ENCODE data around the gene EIF3A. TPM values are rescaled to one million over a fixed set of nuclear protein-coding genes. Genes with fewer than 3 reads are reported as not detected.
A peak's percentile ranks its signal among the peaks of the same experiment; 100 is the strongest.

Gene EIF3A
- total RNA-seq, 1 donor from 2014 or later, result 146 TPM

GRCh38 chr10:119025776-119026175 is 54.8 kb downstream of the EIF3A start:
- H3K9me3 ChIP-seq (ENCODE audit: insufficient read depth, low read depth, low read length), result no peaks in the 10 kb centered on the region
- H3K36me3 Mint-ChIP-seq (ENCODE audit: low read depth, unreplicated experiment), result no peaks in the 10 kb centered on the region
- H3K4me1 Mint-ChIP-seq (ENCODE audit: low read depth, unreplicated experiment), result peaks cover 34% of the 10 kb centered on the region
- no peak overlapping the region for H3K4me3 Mint-ChIP-seq (ENCODE audit: unreplicated experiment)
- peaks cover 41% of the 10 kb centered on the region for H3K4me1 ChIP-seq (ENCODE audit: insufficient read depth, low read length)
- H2AFZ ChIP-seq (ENCODE audit: low read depth, low read length), result no peak overlapping the region
- no peak overlapping the region for H3K27ac ChIP-seq (ENCODE audit: low read depth, low read length)
- DNase-seq (ENCODE audit: low read depth) (no peak), FAIRE-seq (no peak)
- no peaks in the 10 kb centered on the region for H3K27me3 Mint-ChIP-seq (ENCODE audit: low read depth, unreplicated experiment)
- no peaks in the 10 kb centered on the region for H3K9me3 Mint-ChIP-seq (ENCODE audit: unreplicated experiment)
- no peaks in the 10 kb centered on the region for H3K36me3 ChIP-seq (ENCODE audit: insufficient read depth, low read length)
- no peaks in the 10 kb centered on the region for H3K79me2 ChIP-seq (ENCODE audit: insufficient read depth, low read length)
- TF ChIP-seq CTCF (IDR thresholded peaks at IDR 0.05; ENCODE audit: insufficient read depth, low read depth, low read length) (no peak), EZH2 (IDR thresholded peaks at IDR 0.05; ENCODE audit: insufficient read depth, low read length) (no peak)
- H4K20me1 ChIP-seq (ENCODE audit: insufficient read depth, low read length), result peaks cover 11% of the 10 kb centered on the region
- no peak overlapping the region for H3K9ac ChIP-seq (ENCODE audit: low read length)
- peak overlapping the region; percentile 48 for H3K27ac Mint-ChIP-seq (ENCODE audit: unreplicated experiment)
- H3K4me3 ChIP-seq (ENCODE audit: insufficient read depth, low read depth, low read length), result no peak overlapping the region
- peak overlapping the region; percentile 28 for H3K4me2 ChIP-seq (ENCODE audit: low read length)
- H3K27me3 ChIP-seq (ENCODE audit: insufficient read depth, low read length), result no peaks in the 10 kb centered on the region

- no peak for TF ChIP-seq CTCF (IDR thresholded peaks at IDR 0.05; ENCODE audit: insufficient read depth, low read depth, low read length)
- TF ChIP-seq EZH2 (IDR thresholded peaks at IDR 0.05; ENCODE audit: insufficient read depth, low read length), result no peak
- no peak overlapping the region for H3K27ac Mint-ChIP-seq (ENCODE audit: unreplicated experiment)
- H3K27me3 Mint-ChIP-seq (ENCODE audit: low read depth, unreplicated experiment), result no peaks in the 10 kb centered on the region
- Histone ChIP-seq H3K79me2 (ENCODE audit: insufficient read depth, low read length) (no peaks in the 10 kb centered on the region), H3K27me3 (ENCODE audit: insufficient read depth, low read length) (no peaks in the 10 kb centered on the region), H3K4me3 (ENCODE audit: insufficient read depth, low read depth, low read length) (no peak overlapping the region), H3K9me3 (ENCODE audit: insufficient read depth, low read depth, low read length) (no peaks in the 10 kb centered on the region), H3K36me3 (ENCODE audit: insufficient read depth, low read length) (no peaks in the 10 kb centered on the region), H2AFZ (ENCODE audit: low read depth, low read length) (no peak overlapping the region), H3K27ac (ENCODE audit: low read depth, low read length) (no peak overlapping the region), H3K4me2 (ENCODE audit: low read length) (peak overlapping the region; percentile 28), H3K9ac (ENCODE audit: low read length) (no peak overlapping the region), H4K20me1 (ENCODE audit: insufficient read depth, low read length) (peaks cover 8% of the 10 kb centered on the region), H3K4me1 (ENCODE audit: insufficient read depth, low read length) (peaks cover 44% of the 10 kb centered on the region)
- peak; percentile 70 for DNase-seq (ENCODE audit: low read depth)
- no peaks in the 10 kb centered on the region for H3K9me3 Mint-ChIP-seq (ENCODE audit: unreplicated experiment)
- no peak overlapping the region for H3K4me3 Mint-ChIP-seq (ENCODE audit: unreplicated experiment)
- no peaks in the 10 kb centered on the region for H3K36me3 Mint-ChIP-seq (ENCODE audit: low read depth, unreplicated experiment)
- FAIRE-seq, result no peak
- peaks cover 36% of the 10 kb centered on the region for H3K4me1 Mint-ChIP-seq (ENCODE audit: low read depth, unreplicated experiment)
These were observed 55.3 kb downstream of the EIF3A start for GRCh38 chr10:119025336-119025735.

GRCh38 chr10:119024882-119025281 is 55.7 kb downstream of the EIF3A start:
- no peaks in the 10 kb centered on the region for H3K9me3 Mint-ChIP-seq (ENCODE audit: unreplicated experiment)
- no peak for TF ChIP-seq EZH2 (IDR thresholded peaks at IDR 0.05; ENCODE audit: insufficient read depth, low read length)
- no peak for TF ChIP-seq CTCF (IDR thresholded peaks at IDR 0.05; ENCODE audit: insufficient read depth, low read depth, low read length)
- no peak for FAIRE-seq

More at GRCh38 chr10:119024882-119025281, 55.7 kb downstream of the EIF3A start:
- Histone ChIP-seq H3K4me2 (ENCODE audit: low read length) (peak overlapping the region; percentile 28), H3K79me2 (ENCODE audit: insufficient read depth, low read length) (no peaks in the 10 kb centered on the region), H3K9ac (ENCODE audit: low read length) (no peak overlapping the region), H3K36me3 (ENCODE audit: insufficient read depth, low read length) (no peaks in the 10 kb centered on the region), H3K9me3 (ENCODE audit: insufficient read depth, low read depth, low read length) (no peaks in the 10 kb centered on the region), H2AFZ (ENCODE audit: low read depth, low read length) (no peak overlapping the region), H3K27ac (ENCODE audit: low read depth, low read length) (no peak overlapping the region), H3K27me3 (ENCODE audit: insufficient read depth, low read length) (no peaks in the 10 kb centered on the region), H3K4me1 (ENCODE audit: insufficient read depth, low read length) (peaks cover 44% of the 10 kb centered on the region), H3K4me3 (ENCODE audit: insufficient read depth, low read depth, low read length) (no peak overlapping the region), H4K20me1 (ENCODE audit: insufficient read depth, low read length) (peaks cover 8% of the 10 kb centered on the region)
- DNase-seq (ENCODE audit: low read depth), result no peak
- H3K4me1 Mint-ChIP-seq (ENCODE audit: low read depth, unreplicated experiment), result peaks cover 36% of the 10 kb centered on the region
- no peak overlapping the region for H3K4me3 Mint-ChIP-seq (ENCODE audit: unreplicated experiment)
- no peaks in the 10 kb centered on the region for H3K36me3 Mint-ChIP-seq (ENCODE audit: low read depth, unreplicated experiment)
- no peaks in the 10 kb centered on the region for H3K27me3 Mint-ChIP-seq (ENCODE audit: low read depth, unreplicated experiment)
- no peak overlapping the region for H3K27ac Mint-ChIP-seq (ENCODE audit: unreplicated experiment)

Measured in astrocyte (in vitro differentiated cells and primary cell).